ENCODE data around the gene TMEM273. TPM values are rescaled to one million over a fixed set of nuclear protein-coding genes. Genes with fewer than 3 reads are reported as not detected.

TMEM273 gene
- total RNA-seq, 1 donor = not detected

- no peak overlapping the region for H3K4me2 ChIP-seq (ENCODE audit: insufficient read depth, low read length)
- no peaks in the 10 kb centered on the region for H3K9me3 ChIP-seq (ENCODE audit: low read depth, low read length)
- no peaks in the 10 kb centered on the region for H3K36me3 ChIP-seq (ENCODE audit: insufficient read depth, low read length)
- TF ChIP-seq, protein P1, sequence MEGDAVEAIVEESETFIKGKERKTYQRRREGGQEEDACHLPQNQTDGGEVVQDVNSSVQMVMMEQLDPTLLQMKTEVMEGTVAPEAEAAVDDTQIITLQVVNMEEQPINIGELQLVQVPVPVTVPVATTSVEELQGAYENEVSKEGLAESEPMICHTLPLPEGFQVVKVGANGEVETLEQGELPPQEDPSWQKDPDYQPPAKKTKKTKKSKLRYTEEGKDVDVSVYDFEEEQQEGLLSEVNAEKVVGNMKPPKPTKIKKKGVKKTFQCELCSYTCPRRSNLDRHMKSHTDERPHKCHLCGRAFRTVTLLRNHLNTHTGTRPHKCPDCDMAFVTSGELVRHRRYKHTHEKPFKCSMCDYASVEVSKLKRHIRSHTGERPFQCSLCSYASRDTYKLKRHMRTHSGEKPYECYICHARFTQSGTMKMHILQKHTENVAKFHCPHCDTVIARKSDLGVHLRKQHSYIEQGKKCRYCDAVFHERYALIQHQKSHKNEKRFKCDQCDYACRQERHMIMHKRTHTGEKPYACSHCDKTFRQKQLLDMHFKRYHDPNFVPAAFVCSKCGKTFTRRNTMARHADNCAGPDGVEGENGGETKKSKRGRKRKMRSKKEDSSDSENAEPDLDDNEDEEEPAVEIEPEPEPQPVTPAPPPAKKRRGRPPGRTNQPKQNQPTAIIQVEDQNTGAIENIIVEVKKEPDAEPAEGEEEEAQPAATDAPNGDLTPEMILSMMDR (IDR thresholded peaks at IDR 0.05; ENCODE audit: extremely low read depth, low read depth, low read length) = no peak
- no peaks in the 10 kb centered on the region for H4K20me1 ChIP-seq (ENCODE audit: insufficient read depth, low read length)
- no peak overlapping the region for H3K27ac ChIP-seq (ENCODE audit: low read depth, low read length)
- H3K4me3 ChIP-seq (ENCODE audit: insufficient read depth, low read length) = no peak overlapping the region
- no peaks in the 10 kb centered on the region for H3K79me2 ChIP-seq (ENCODE audit: insufficient read depth, low read length)
- no peaks in the 10 kb centered on the region for H3K4me1 ChIP-seq (ENCODE audit: insufficient read depth, low read length)
- H2AFZ ChIP-seq (ENCODE audit: low read length) = no peak overlapping the region
- peaks cover 7% of the 10 kb centered on the region for H3K27me3 ChIP-seq (ENCODE audit: insufficient read depth, low read length)
- DNase-seq (ENCODE audit: insufficient read length, low spot score, missing footprints) = no peak
Observed at GRCh38 chr10:49183596-49184542, 4.3 kb downstream of the TMEM273 start.

DNA sequence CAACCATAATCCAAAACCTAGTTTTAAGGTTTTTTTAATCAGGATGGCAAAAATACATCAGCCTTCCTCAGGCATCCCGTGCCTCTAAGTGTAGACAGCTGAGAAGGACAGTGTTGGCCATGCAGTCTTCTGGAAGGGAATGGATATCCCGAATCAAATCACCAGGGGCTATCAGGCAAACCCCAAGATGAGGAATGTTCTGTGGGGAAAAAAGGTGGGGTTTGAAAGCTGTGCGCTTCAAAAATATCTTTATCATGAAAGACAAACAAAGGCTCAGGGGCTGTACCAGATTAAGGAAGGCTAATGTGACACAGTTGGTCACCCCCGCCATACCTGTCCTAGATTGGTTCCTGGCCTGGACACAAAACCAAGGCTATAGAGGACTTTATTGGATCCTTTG lies 5.4 kb downstream of the TMEM273 start:
- no peaks in the 10 kb centered on the region for H4K20me1 ChIP-seq (ENCODE audit: insufficient read depth, low read length)
- no peaks in the 10 kb centered on the region for H3K79me2 ChIP-seq (ENCODE audit: insufficient read depth, low read length)
- H3K4me2 ChIP-seq (ENCODE audit: insufficient read depth, low read length) = no peak overlapping the region
- H3K4me3 ChIP-seq (ENCODE audit: insufficient read depth, low read length) = no peak overlapping the region
- H3K27ac ChIP-seq (ENCODE audit: low read depth, low read length) = no peak overlapping the region
- TF ChIP-seq, protein P1 (IDR thresholded peaks at IDR 0.05; ENCODE audit: extremely low read depth, low read depth, low read length) = no peak
- H3K4me1 ChIP-seq (ENCODE audit: insufficient read depth, low read length) = peaks cover 3% of the 10 kb centered on the region
- no peaks in the 10 kb centered on the region for H3K36me3 ChIP-seq (ENCODE audit: insufficient read depth, low read length)
- H3K27me3 ChIP-seq (ENCODE audit: insufficient read depth, low read length) = peaks cover 2% of the 10 kb centered on the region
- no peak for DNase-seq (ENCODE audit: insufficient read length, low spot score, missing footprints)
- H2AFZ ChIP-seq (ENCODE audit: low read length) = no peak overlapping the region
- H3K9me3 ChIP-seq (ENCODE audit: low read depth, low read length) = no peaks in the 10 kb centered on the region

- no peak for DNase-seq (ENCODE audit: insufficient read length, low spot score, missing footprints)
- no peak overlapping the region for H3K4me2 ChIP-seq (ENCODE audit: insufficient read depth, low read length)
- no peaks in the 10 kb centered on the region for H4K20me1 ChIP-seq (ENCODE audit: insufficient read depth, low read length)
- H3K27ac ChIP-seq (ENCODE audit: low read depth, low read length) = no peak overlapping the region
- H3K79me2 ChIP-seq (ENCODE audit: insufficient read depth, low read length) = no peaks in the 10 kb centered on the region
- no peaks in the 10 kb centered on the region for H3K9me3 ChIP-seq (ENCODE audit: low read depth, low read length)
- H2AFZ ChIP-seq (ENCODE audit: low read length) = no peak overlapping the region
- H3K36me3 ChIP-seq (ENCODE audit: insufficient read depth, low read length) = no peaks in the 10 kb centered on the region
- TF ChIP-seq, protein P1 (IDR thresholded peaks at IDR 0.05; ENCODE audit: extremely low read depth, low read depth, low read length) = no peak
- no peak overlapping the region for H3K4me3 ChIP-seq (ENCODE audit: insufficient read depth, low read length)
- no peaks in the 10 kb centered on the region for H3K27me3 ChIP-seq (ENCODE audit: insufficient read depth, low read length)
- peaks cover 13% of the 10 kb centered on the region for H3K4me1 ChIP-seq (ENCODE audit: insufficient read depth, low read length)
Observed at GRCh38 chr10:49180444-49180860, 7.7 kb downstream of the TMEM273 start.

DNA sequence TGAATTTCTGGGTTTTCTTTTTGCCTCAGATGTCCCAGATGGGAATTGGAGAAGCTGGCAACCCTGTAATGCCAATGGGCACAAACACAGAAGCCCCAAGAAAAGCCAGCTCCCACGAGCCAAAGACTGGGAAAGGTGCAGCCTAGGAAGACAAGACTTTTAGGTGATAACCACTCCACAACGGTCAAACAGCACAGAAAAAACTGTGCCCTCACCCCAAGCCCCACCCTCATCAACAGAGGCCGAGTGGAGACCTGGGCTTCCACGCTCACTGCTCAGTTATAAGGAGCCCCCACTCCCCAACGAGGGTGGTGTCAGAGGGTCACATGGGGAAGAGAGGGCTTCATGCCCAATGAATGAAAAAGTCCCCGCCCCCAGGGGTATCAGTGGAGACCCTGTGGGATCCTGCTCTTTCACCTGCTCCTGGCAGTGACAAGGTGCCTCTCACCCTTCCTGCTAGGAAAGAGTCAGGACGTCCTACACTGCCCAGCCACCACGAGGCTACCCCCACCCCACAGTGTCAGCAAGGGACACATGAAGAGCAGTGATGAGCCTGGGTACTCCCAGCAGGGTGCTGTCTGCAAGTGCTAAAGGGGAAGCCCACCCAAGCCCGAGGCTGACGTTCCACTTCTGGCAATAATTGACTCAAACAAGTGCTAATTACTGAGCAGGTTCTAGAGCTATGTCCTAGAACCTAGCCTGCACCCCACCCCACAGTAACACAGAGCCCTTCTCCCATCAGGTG lies 8.3 kb downstream of the TMEM273 start:
- no peaks in the 10 kb centered on the region for H3K27me3 ChIP-seq (ENCODE audit: insufficient read depth, low read length)
- no peak overlapping the region for H2AFZ ChIP-seq (ENCODE audit: low read length)
- H3K4me1 ChIP-seq (ENCODE audit: insufficient read depth, low read length) = peaks cover 13% of the 10 kb centered on the region
- H3K4me3 ChIP-seq (ENCODE audit: insufficient read depth, low read length) = no peak overlapping the region
- H3K36me3 ChIP-seq (ENCODE audit: insufficient read depth, low read length) = no peaks in the 10 kb centered on the region
- no peak overlapping the region for H3K27ac ChIP-seq (ENCODE audit: low read depth, low read length)
- no peaks in the 10 kb centered on the region for H4K20me1 ChIP-seq (ENCODE audit: insufficient read depth, low read length)
- DNase-seq (ENCODE audit: insufficient read length, low spot score, missing footprints) = no peak
- H3K79me2 ChIP-seq (ENCODE audit: insufficient read depth, low read length) = no peaks in the 10 kb centered on the region
- TF ChIP-seq, protein P1 (IDR thresholded peaks at IDR 0.05; ENCODE audit: extremely low read depth, low read depth, low read length) = no peak
- no peaks in the 10 kb centered on the region for H3K9me3 ChIP-seq (ENCODE audit: low read depth, low read length)
- H3K4me2 ChIP-seq (ENCODE audit: insufficient read depth, low read length) = no peak overlapping the region
